ENCODE results near the gene RXRB. TPM values are rescaled to one million over a fixed set of nuclear protein-coding genes. Genes with fewer than 3 reads are reported as not detected.

The RXRB gene
- total and polyA plus RNA-seq, 2 of the 8 experiments (the other 6 are each of a cell fraction or from before 2014, with no cell fraction given) = 13.0 to 18.1 TPM

- no peak for TF ChIP-seq CTCF (IDR thresholded peaks at IDR 0.05; ENCODE audit: control extremely low read depth in 1 of 3, insufficient read depth in 1 of 3, low read depth in 1 of 3, low read length in 3 of 3)
Measured at GRCh38 chr6:33192671-33193602, 7.5 kb downstream of the RXRB start (continued).

Measured in H1 (cell line).